GM21529 (cell line): Measurements from ENCODE around the gene GGCT.
"Not testable (repeated sequence)": the region's sequence is repeated elsewhere in the genome, so short reads cannot be mapped to it uniquely, and the experiment has no call there.

Source experiments
- ATAC-seq: cut with Tn5 transposase; IDR thresholded peaks from one replicate; pipeline ENCODE4 v1.9.1; 2021; ENCODE audit not compliant: unreplicated experiment

The GGCT gene

GRCh38 chr7:30519122-30519521, 14.5 kb upstream of the GGCT start:
- no peak for ATAC-seq

- no peak for ATAC-seq
These were observed 11.1 kb upstream of the GGCT start for GRCh38 chr7:30515761-30516160.

- no peak for ATAC-seq
These were observed 10.1 kb upstream of the GGCT start for GRCh38 chr7:30514776-30515175.

DNA sequence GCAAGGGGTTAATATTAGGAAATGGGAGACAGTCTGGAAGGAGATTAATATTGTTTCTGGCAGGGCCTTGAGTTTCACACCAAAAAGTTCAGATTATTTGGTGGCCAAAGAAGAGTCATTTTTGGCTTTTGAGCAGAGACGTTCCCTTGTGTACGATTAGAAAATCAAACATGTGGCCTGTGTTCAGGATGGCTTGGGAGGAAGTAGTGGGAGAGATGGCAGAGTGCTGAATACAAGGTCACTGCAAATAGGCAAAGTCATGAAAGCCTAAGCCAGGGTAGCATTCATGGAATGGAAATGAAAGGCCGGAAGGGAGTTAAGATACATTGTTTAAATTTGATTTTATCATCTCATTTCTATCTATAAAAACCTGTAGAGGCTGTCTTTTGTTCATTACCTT, 9.5 kb upstream of the GGCT start:
- no peak for ATAC-seq

GRCh38 chr7:30513762-30514161, 9.1 kb upstream of the GGCT start:
- no peak for ATAC-seq

DNA sequence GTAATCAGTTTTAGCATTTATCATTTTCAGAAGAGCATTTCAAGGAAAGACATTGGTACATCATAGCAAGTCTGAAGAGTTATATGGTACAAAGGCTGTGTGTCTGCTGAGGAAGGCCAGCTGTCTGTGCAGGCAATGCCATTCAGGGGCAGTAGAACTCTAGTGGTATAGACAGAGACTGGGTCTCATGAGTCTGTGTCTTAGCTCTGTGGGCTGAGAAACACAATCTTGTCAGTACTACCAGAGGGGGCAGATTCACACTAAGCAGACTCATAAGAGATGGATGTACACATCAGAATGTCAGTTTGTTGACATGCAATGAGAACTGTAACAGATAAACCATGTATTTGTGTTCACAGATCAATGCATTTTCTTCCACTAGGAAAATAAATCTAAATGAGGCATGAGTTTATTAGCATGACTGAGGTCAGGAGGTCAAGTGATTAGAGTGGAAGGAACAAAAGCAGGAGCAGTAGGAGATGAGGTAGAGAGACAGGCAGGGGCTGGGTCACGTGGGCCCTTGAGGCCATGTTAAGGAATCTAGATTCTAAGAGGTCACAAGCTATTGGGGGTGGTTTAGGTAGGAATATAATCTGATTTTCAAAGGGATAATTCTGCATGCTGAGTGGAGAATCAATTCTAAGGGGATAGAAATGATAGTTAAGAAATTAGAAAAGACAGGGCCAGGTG, 7.5 kb upstream of the GGCT start:
- no peak for ATAC-seq

DNA sequence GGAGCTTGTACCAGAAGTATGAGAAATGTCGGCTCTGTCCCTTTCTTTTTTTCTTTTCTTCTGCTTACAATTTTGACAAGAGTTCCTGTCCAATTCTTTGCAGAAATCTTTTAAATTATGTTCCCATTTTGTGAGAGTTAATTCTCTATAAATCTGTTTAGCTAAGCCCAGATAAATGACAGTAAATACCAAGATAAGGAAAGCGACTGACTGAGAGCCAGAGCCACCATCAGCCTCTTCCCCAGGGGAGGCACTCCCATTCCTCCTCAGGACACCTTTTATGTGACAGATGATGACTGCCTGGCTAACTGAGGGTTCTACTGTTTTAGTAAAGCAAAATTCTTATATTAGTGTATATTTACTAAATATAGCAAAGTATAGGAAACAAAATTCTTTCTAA, 6.9 kb upstream of the GGCT start:
- no peak for ATAC-seq

DNA sequence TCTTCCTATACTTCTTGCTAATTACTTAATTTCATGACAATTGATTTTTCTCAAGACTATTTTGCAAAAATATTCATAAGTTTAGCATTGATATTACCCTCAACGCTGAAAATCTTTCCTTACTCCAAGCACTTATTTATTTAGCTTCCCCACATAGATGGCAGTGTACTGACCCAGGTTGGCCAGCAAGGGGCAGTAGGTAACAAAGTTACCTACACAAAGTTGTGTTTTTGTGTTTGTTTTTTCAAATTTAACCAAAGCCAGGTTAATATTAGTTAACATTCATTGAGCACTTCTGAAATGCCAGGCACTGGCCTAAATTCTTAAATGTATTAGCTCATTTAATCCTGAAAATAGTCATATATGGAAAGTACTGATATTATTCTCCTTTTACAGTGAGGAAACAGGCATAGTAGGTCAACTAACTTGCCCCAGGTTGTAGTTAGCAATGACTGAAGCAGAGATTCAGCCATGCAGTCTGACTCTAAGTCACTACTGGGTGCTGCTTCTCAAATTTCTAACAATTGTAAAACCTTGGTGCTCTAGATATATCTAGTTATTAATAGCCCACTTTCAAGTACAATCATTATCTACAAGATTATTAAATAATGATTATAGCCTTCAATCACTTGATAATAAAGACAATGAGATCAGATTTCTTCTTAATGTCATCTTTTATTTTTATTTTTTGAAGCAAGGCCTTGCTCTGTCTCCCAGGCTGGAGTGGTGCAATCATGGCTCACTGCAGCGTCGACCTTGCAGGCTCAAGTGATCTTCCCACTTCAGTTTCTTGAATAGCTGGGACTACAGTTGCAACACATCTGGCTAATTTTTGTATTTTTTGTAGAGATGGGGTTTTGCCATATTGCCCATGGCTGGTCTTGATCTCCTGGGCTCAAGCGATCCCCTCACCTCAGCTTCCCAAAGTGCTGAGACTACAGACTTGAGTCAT, 5.8 kb upstream of the GGCT start:
- ATAC-seq: peak; percentile 65

DNA sequence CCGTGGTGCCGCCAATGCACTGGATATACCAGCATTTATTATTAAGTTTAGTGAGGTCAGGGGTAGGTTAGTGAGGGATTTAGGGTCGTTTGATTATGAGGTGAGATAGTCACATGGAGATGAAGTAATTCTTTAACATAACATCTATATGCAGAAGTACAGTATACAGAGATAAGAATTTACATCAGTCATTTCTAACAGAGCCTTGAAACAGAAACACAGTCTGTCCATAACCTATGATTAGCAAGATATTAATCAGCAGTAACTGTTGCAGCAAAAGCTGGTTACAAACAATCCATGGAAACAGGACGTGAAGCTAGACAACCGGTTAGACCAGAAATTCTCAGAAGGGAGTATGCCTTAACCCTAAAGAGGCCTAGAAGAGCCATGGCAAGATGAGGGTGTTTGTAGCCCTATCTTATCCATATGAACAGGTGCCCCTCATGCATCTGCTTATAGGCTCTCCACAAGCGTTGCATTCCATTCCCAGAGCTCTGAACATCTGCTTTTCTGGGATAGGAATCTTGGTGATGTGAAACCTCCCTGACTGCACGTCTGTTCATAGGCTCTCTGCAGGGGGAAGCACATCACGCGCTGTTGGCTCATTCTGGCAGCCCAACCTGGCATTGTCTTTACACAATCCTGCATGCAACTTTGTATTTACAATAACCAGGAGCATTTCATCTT, 4.7 kb upstream of the GGCT start:
- not testable (repeated sequence) for ATAC-seq

DNA sequence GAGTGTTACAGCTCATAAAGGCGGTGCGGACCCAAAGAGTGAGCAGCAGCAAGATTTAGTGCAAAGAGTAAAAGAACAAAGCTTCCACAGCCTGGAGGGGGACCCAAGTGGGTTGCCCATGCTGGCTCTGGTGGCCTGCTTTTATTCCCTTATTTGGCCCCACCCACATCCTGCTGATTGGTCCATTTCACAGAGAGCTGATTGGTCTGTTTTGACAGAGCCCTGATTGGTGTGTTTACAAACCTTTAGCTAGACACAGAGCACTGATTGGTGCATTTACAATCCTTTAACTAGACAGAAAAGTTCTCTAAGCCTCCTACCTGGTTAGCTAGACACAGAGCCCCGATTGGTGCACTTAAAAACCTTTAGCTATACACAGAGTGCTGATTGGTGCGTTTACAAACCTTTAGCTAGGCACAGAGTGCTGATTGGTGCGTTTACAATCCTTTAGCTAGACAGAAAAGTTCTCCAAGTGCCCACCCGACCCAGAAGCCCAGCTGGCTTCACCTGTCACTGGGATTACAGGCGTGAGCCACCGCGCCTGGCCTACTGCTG, 2.8 kb upstream of the GGCT start:
- not testable (repeated sequence) for ATAC-seq

DNA sequence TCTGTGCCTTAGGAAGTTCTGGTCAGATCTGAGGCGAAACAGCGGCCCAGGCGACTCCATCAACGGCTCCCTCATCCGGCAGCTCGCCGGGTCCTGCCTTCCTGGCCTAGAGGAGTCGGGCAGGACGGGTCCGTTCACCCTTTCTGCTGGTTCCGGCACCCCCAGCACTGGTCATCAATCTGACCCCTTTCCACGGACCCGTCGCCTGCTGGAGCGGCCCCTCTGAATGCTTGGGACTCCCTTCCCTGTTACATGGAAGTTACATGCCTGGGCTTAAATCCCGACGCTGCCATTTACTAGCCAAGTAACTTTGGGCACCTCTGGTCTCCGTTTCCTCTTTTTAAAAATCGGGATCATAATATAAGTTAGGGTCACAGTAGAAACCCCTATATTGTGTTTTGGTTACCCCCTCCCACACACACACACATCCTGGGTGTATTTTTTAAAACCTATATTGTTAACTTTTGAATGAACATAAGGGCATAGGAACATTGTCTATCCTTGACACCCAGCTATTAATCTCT, 607 bp upstream of the GGCT start:
- peak; percentile 25 for ATAC-seq

DNA sequence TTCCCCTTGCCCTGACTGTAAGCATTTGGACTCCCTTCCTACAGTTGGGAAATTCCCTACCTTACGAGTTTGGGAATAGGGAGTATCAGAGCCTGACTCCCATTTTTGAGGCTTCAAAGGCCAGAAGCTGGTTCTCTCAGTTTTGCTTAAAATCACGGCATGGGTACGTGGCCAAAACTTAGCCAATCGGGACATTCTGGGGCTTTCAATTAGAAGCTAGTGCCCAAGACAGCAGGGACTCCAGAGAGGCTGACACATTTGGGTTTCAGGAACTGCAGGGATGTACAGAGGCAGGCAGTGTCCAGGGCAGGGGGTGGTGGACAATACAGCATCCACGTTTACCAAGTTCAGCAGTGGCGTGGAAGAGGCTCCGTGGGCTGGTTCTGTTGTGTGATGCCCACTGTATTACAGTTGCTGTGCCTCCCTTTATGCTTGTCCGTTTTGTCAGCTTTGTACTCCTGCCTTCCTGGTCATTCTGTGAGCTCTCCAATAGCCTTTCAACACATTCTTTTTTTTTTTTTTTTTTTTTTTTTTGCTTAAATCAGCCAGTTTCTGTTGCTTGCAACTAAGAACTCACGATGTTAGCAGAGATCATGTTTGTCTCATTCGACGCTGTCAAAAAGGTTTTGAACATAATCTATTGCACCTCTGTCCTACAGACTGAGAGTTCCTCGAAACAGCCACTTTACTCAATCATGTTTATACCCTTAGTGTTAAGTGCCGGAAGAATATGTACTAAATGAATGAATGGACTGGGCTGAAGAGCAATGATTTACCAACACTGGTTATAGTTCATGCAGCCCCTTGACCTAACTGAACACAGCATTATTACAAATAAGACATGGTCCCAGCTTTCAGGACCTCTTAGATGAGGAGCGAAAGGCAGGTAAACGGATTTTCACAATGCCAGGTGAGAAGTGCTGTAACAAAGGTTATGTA, 1.1 kb downstream of the GGCT start:
- ATAC-seq: no peak

GRCh38 chr7:30502470-30503251, 2.0 kb downstream of the GGCT start:
- no peak for ATAC-seq

DNA sequence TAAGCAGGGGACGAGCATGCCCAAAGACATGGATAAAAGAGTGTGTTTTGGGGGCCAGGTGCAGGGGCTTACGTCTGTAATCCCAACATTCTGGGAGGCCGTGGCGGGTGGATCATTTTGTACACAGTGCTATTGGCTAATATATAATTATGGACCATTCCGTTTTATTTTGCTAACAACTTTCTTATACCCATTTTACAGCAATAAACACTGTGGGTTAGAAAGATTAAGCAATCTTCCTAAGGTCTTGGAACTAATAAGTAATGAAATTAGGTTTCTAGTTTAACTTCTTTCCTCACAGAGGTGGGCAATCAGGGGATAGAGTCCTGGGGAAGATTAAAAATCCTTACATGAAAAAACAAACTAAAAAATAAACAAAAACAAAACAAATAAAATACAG, 3.4 kb downstream of the GGCT start:
- no peak for ATAC-seq

DNA sequence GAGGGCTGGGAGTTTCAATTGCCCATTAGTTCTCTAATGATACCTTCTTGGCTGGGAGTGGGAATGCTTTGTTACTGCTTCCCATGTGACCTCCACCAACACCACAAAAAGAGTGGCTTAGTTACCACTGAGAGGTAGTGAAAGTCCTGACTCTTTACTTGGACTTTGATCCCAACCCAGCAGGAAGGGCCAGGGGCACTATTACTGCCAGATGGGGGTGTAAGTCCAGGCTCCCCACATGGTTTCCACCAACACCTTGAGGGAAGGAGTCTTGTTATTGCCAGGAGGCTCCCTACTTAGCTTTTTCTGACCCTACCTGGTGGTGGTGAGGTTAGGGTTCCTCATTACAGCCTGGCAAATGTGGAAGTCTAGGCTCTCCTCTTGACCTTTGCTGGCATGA, 11.4 kb downstream of the GGCT start:
- no peak for ATAC-seq

GRCh38 chr7:30491417-30491816, 13.2 kb downstream of the GGCT start:
- no peak for ATAC-seq

DNA sequence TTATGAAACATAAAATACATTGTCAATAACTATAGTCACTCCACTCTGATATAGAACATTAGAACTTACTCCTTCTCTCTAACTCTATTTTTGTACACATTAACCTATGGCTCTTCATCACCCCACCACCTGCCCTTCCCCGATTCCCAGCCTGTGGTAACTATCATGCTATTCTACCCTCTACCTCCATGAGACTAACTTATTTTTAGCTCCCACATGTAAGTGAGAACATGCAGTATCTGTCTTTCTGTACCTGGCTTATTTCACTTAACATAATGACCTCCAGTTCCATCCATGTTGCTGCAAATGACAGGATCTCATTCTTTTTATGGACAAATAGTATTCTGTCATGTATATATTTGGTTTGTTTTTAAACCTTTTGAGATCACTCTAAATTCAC, 17.3 kb downstream of the GGCT start:
- ATAC-seq: no peak

DNA sequence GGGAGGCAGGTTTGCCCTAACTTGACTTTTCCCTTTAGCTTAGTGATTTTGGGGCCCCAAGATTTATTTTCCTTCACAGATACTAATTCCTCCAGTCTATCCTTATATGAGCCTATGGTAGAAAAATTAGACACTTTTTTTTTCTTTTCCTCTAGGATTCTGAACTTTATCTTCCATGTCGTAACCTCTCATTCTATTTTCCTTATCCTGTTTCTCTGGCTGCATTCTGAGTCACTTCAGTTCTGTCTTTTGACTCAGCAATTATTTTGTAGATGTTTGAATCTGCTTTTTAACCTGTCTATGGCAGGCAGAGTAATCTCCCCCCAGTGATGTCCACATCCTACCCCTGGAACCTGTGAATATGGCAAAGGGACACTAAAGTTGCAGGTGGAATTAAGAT, 19.0 kb downstream of the GGCT start:
- ATAC-seq: no peak

DNA sequence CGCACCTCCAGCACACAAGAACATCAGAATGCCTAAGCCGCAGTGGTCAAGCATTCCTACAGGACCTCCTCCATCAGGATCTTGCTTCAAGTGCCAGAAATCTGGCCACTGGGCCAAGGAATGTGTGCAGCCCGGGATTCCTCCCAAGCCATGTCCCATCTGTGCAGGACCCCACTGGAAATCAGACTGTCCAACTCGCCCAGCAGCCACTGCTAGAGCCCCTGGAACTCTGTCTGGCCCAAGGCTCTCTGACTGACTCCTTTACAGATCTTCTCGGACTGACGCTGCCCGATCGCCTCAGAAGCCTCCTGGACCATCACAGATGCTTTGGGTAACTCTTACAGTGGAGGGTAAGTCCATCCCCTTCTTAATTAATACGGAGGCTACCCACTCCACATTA, 23.2 kb downstream of the GGCT start:
- not testable (repeated sequence) for ATAC-seq
